ENCODE measurements around the gene NBDY. TPM values are rescaled to one million over a fixed set of nuclear protein-coding genes. Genes with fewer than 3 reads are reported as not detected.

NBDY gene
- total RNA-seq, 5 donors from 2014 or later (not counting 1 experiment from before 2014, with no cell fraction given): 28.6 to 39.9 (median 33.8) TPM

DNA sequence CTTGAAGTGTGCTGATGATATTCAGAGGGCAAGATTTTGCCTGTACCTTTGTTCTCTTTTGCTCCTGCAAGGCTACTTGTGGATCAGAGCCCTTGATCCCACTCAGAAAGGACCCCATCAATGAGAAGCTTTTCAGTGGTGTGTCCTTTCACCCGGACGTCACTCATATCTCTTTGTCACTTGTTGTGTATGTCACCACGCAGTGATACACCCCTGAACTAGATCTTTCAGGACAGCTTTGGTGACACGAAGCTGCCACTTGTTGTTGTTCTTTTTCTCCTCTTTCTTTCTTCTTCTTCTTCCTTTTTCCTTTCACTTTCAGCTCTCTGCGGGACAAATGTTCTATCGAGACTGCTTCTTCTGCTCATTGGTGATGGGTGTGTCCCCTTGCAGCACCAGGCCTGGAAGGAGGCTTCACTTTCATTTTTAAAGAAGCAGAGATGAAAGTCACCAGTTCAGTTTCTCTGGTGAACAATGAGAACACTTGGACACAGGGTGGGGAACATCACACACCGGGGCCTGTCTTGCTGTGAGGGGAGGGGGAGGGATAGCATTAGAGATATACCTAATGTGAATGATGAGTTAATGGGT lies 83.6 kb downstream of the NBDY start:
- DNase-seq (peak in 23 of 35 experiments; percentile 9 to 67 (median 27)), ATAC-seq (replicated peaks in 1 of 4) (peak; percentile 77 to 84 (median 82))
- no peaks in the 10 kb centered on the region for H3K9me3 ChIP-seq
- peaks cover 46 to 69% (median 50%) of the 10 kb centered on the region in 3 donors for H3K4me1 Mint-ChIP-seq
- 6% methylated on average over 3 of the region's 7 CpGs for WGBS (ENCODE audit: insufficient coverage)
- H3K4me3 ChIP-seq (ENCODE audit: control insufficient read depth in 1 of 2, extremely low read depth in 1 of 2, low read length in 1 of 2): peak overlapping the region; percentile 25 to 33
- H3K36me3 ChIP-seq (ENCODE audit: control insufficient read depth in 2 of 2, extremely low read depth in 1 of 2, insufficient read depth in 1 of 2, low read length in 1 of 2): no peaks in the 10 kb centered on the region
- no peaks in the 10 kb centered on the region for H3K27me3 ChIP-seq (replicated peaks in 1 of 2; ENCODE audit: control insufficient read depth in 2 of 2, extremely low read depth in 1 of 2, insufficient read depth in 2 of 2, low read length in 1 of 2)
- H3K9me3 Mint-ChIP-seq: no peaks in the 10 kb centered on the region
- ChIA-PET CTCF (interaction anchor here in 1 of 2 donors (0.7 kb wide), 1 partner anchor 10 kb away, joined by 4 read pairs; no protein-coding TSS in a partner anchor), POLR2A (interaction anchor here in 1 of 2 donors (0.7 kb wide), 1 partner anchor 165 kb away, joined by 4 read pairs; no protein-coding TSS in a partner anchor)
- no peaks in the 10 kb centered on the region for H3K27me3 Mint-ChIP-seq
- peaks cover 24% of the 10 kb centered on the region for H3K36me3 Mint-ChIP-seq
- H3K27ac ChIP-seq (ENCODE audit: low read length): peak overlapping the region; percentile 82
- peaks cover 5 to 32% of the 10 kb centered on the region in 2 experiments for H3K4me1 ChIP-seq (ENCODE audit: control insufficient read depth in 1 of 2, extremely low read depth in 1 of 2, insufficient read depth in 2 of 2, low read length in 2 of 2)
- H3K27ac Mint-ChIP-seq: peak overlapping the region; percentile 96 to 97
- peak overlapping the region; percentile 68 to 83 (median 79) for H3K4me3 Mint-ChIP-seq

GRCh38 chrX:56813318-56813837 lies 84.3 kb downstream of the NBDY start:
- peaks cover 5 to 32% of the 10 kb centered on the region in 2 experiments for H3K4me1 ChIP-seq (ENCODE audit: control insufficient read depth in 1 of 2, extremely low read depth in 1 of 2, insufficient read depth in 2 of 2, low read length in 2 of 2)
- Mint-ChIP-seq H3K4me1 (peaks cover 46 to 62% (median 50%) of the 10 kb centered on the region in 3 donors), H3K27me3 (no peaks in the 10 kb centered on the region), H3K36me3 (peaks cover 23% of the 10 kb centered on the region), H3K27ac (peak overlapping the region; percentile 96 to 97), H3K4me3 (peak overlapping the region; percentile 68 to 83 (median 79)), H3K9me3 (no peaks in the 10 kb centered on the region)
- 0% methylated on average over 3 of the region's 7 CpGs for WGBS (ENCODE audit: insufficient coverage)
- no peaks in the 10 kb centered on the region for H3K9me3 ChIP-seq
- ChIA-PET CTCF (no interaction called here), POLR2A (no interaction called here)
- H3K4me3 ChIP-seq (ENCODE audit: control insufficient read depth in 1 of 2, extremely low read depth in 1 of 2, low read length in 1 of 2): peak overlapping the region; percentile 19 to 33
- H3K36me3 ChIP-seq (ENCODE audit: control insufficient read depth in 2 of 2, extremely low read depth in 1 of 2, insufficient read depth in 1 of 2, low read length in 1 of 2): no peaks in the 10 kb centered on the region
- peak overlapping the region; percentile 82 for H3K27ac ChIP-seq (ENCODE audit: low read length)
- ATAC-seq (replicated peaks in 1 of 4) (peak; percentile 52 to 77 (median 62)), DNase-seq (peak in 32 of 35 experiments; percentile 34 to 79 (median 54))
- no peaks in the 10 kb centered on the region for H3K27me3 ChIP-seq (replicated peaks in 1 of 2; ENCODE audit: control insufficient read depth in 2 of 2, extremely low read depth in 1 of 2, insufficient read depth in 2 of 2, low read length in 1 of 2)

DNA sequence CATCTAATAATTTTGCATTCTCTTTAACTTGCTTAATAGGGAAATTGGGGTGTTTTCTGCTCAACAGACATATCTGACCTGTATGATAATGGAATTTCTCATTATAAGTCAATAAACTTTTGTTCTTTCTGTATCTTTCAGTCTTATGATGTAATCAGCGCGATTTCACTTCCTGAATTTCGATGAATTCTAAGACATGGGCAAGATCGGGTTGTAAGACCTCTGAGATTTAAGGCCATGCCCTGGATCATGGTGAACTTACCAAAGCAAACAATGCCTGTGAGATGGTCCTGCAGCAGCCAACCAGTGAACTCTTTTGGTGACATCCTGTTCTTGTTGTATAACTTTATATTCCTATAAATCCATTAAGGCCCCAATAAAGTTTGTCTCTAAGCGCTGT lies 88.1 kb downstream of the NBDY start:
- ChIA-PET POLR2A (no interaction called here), CTCF (no interaction called here)
- no peaks in the 10 kb centered on the region for H3K9me3 Mint-ChIP-seq
- peaks cover 5 to 20% of the 10 kb centered on the region in 2 experiments for H3K4me1 ChIP-seq (ENCODE audit: control insufficient read depth in 1 of 2, extremely low read depth in 1 of 2, insufficient read depth in 2 of 2, low read length in 2 of 2)
- no peak overlapping the region for H3K27ac Mint-ChIP-seq
- peaks cover 24 to 26% (median 25%) of the 10 kb centered on the region in 3 donors for H3K4me1 Mint-ChIP-seq
- H3K27me3 ChIP-seq (replicated peaks in 1 of 2; ENCODE audit: control insufficient read depth in 2 of 2, extremely low read depth in 1 of 2, insufficient read depth in 2 of 2, low read length in 1 of 2): no peaks in the 10 kb centered on the region
- no CpG with 5 or more reads among the region's 5 CpGs for WGBS (ENCODE audit: insufficient coverage)
- H3K36me3 Mint-ChIP-seq: peaks cover 12% of the 10 kb centered on the region
- DNase-seq: no peak
- no peak for ATAC-seq (replicated peaks in 1 of 4)
- H3K9me3 ChIP-seq: no peaks in the 10 kb centered on the region
- no peak overlapping the region for H3K4me3 Mint-ChIP-seq
- no peak overlapping the region for H3K27ac ChIP-seq (ENCODE audit: low read length)
- no peak overlapping the region for H3K4me3 ChIP-seq (ENCODE audit: control insufficient read depth in 1 of 2, extremely low read depth in 1 of 2, low read length in 1 of 2)
- no peaks in the 10 kb centered on the region for H3K36me3 ChIP-seq (ENCODE audit: control insufficient read depth in 2 of 2, extremely low read depth in 1 of 2, insufficient read depth in 1 of 2, low read length in 1 of 2)
- H3K27me3 Mint-ChIP-seq: no peaks in the 10 kb centered on the region

GRCh38 chrX:56826020-56826419 lies 97.0 kb downstream of the NBDY start:
- DNase-seq (no peak), ATAC-seq (replicated peaks in 1 of 4) (no peak)
- no peak overlapping the region for H3K4me3 Mint-ChIP-seq
- Histone ChIP-seq H3K27ac (ENCODE audit: low read length) (no peak overlapping the region), H3K4me1 (ENCODE audit: control insufficient read depth in 1 of 2, extremely low read depth in 1 of 2, insufficient read depth in 2 of 2, low read length in 2 of 2) (no peaks in the 10 kb centered on the region), H3K36me3 (ENCODE audit: control insufficient read depth in 2 of 2, extremely low read depth in 1 of 2, insufficient read depth in 1 of 2, low read length in 1 of 2) (no peaks in the 10 kb centered on the region), H3K9me3 (no peaks in the 10 kb centered on the region), H3K27me3 (replicated peaks in 1 of 2; ENCODE audit: control insufficient read depth in 2 of 2, extremely low read depth in 1 of 2, insufficient read depth in 2 of 2, low read length in 1 of 2) (no peaks in the 10 kb centered on the region), H3K4me3 (ENCODE audit: control insufficient read depth in 1 of 2, extremely low read depth in 1 of 2, low read length in 1 of 2) (no peak overlapping the region)
- H3K27ac Mint-ChIP-seq: no peak overlapping the region
- ChIA-PET CTCF (interaction anchor here in 1 of 2 donors (0.7 kb wide), 2 partner anchors 461 to 1106 kb away, joined by 3 to 7 read pairs; partner anchors contain the start of gene FAAH2), POLR2A (no interaction called here)
- WGBS (ENCODE audit: insufficient coverage): no CpG with 5 or more reads among the region's 2 CpGs
- no peaks in the 10 kb centered on the region for H3K4me1 Mint-ChIP-seq
- peaks cover 0 to 10% (median 0%) of the 10 kb centered on the region in 3 donors for H3K9me3 Mint-ChIP-seq
- H3K27me3 Mint-ChIP-seq: peaks cover 0 to 38% of the 10 kb centered on the region in 2 donors
- no peaks in the 10 kb centered on the region for H3K36me3 Mint-ChIP-seq

DNA sequence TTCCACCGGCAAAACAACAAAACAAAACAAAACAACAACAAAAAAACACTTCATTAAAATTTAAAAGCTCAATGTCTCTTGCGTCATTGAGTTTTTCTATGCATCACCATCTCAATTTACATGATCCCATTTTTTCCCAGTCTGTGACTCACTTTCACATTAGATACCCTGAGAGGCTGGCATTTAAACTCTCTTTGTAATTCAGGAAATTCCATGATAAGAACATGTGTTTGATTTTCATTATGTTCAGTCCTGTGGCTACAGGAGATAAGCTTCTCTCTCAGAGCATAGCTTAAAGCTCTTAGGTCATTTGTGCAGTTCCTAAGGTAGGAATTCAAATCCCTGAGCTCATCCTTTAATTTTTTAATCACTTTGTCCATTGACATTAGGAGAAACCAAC lies 104.6 kb downstream of the NBDY start:
- Mint-ChIP-seq H3K9me3 (peaks cover 0 to 3% (median 0%) of the 10 kb centered on the region in 3 donors), H3K4me1 (no peaks in the 10 kb centered on the region)
- no CpG with 5 or more reads among the region's 2 CpGs for WGBS (ENCODE audit: insufficient coverage)

DNA sequence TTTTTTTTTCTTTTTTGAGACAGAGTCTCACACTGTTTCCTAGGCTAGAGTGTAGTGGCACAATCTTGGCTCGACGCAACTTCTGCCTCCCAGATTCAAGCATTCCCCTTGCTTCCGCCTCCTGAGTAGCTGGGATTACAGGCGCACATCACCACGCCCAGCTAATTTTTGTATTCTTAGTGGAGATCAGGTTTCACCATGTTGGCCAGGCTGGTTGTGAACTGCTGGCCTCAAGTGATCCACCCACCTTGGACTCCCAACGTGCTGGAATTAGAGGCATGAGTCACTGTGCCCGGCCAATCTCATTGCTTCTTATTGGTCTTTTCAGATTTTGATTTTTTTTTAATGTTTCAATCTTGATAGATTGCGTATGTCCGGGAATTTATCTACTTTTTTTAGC lies 124.4 kb downstream of the NBDY start:
- H3K27ac Mint-ChIP-seq: no peak overlapping the region
- Histone ChIP-seq H3K9me3 (no peaks in the 10 kb centered on the region), H3K4me1 (ENCODE audit: control insufficient read depth in 1 of 2, extremely low read depth in 1 of 2, insufficient read depth in 2 of 2, low read length in 2 of 2) (no peaks in the 10 kb centered on the region), H3K27me3 (replicated peaks in 1 of 2; ENCODE audit: control insufficient read depth in 2 of 2, extremely low read depth in 1 of 2, insufficient read depth in 2 of 2, low read length in 1 of 2) (no peaks in the 10 kb centered on the region), H3K36me3 (ENCODE audit: control insufficient read depth in 2 of 2, extremely low read depth in 1 of 2, insufficient read depth in 1 of 2, low read length in 1 of 2) (no peaks in the 10 kb centered on the region), H3K4me3 (ENCODE audit: control insufficient read depth in 1 of 2, extremely low read depth in 1 of 2, low read length in 1 of 2) (no peak overlapping the region), H3K27ac (ENCODE audit: low read length) (no peak overlapping the region)
- CTCF ChIA-PET: no interaction called here
- H3K4me3 Mint-ChIP-seq: no peak overlapping the region
- peaks cover 0 to 19% of the 10 kb centered on the region in 2 donors for H3K27me3 Mint-ChIP-seq
- no CpG with 5 or more reads among the region's 9 CpGs for WGBS (ENCODE audit: insufficient coverage)
- H3K9me3 Mint-ChIP-seq: no peaks in the 10 kb centered on the region
- ATAC-seq (replicated peaks in 1 of 4): no peak
- POLR2A ChIA-PET: no interaction called here
- H3K4me1 Mint-ChIP-seq: no peaks in the 10 kb centered on the region
- DNase-seq: no peak
- H3K36me3 Mint-ChIP-seq: no peaks in the 10 kb centered on the region

More for the DNA sequence above, 104.6 kb downstream of the NBDY start:
- H3K36me3 ChIP-seq (ENCODE audit: control insufficient read depth in 2 of 2, extremely low read depth in 1 of 2, insufficient read depth in 1 of 2, low read length in 1 of 2): no peaks in the 10 kb centered on the region
- H3K4me3 ChIP-seq (ENCODE audit: control insufficient read depth in 1 of 2, extremely low read depth in 1 of 2, low read length in 1 of 2): no peak overlapping the region
- Mint-ChIP-seq H3K36me3 (no peaks in the 10 kb centered on the region), H3K27me3 (peaks cover 0 to 32% of the 10 kb centered on the region in 2 donors), H3K4me3 (no peak overlapping the region), H3K27ac (no peak overlapping the region)
- no peak overlapping the region for H3K27ac ChIP-seq (ENCODE audit: low read length)
- CTCF ChIA-PET: no interaction called here
- POLR2A ChIA-PET: interaction anchor here in 1 of 2 donors (0.5 kb wide), 1 partner anchor 17 kb away, joined by 3 read pairs; no protein-coding TSS in a partner anchor
- ATAC-seq (replicated peaks in 1 of 4) (no peak), DNase-seq (no peak)
- H3K27me3 ChIP-seq (replicated peaks in 1 of 2; ENCODE audit: control insufficient read depth in 2 of 2, extremely low read depth in 1 of 2, insufficient read depth in 2 of 2, low read length in 1 of 2): no peaks in the 10 kb centered on the region
- H3K4me1 ChIP-seq (ENCODE audit: control insufficient read depth in 1 of 2, extremely low read depth in 1 of 2, insufficient read depth in 2 of 2, low read length in 2 of 2): no peaks in the 10 kb centered on the region
- H3K9me3 ChIP-seq: no peaks in the 10 kb centered on the region
